Heart right ventricle (tissue), 16 donors: ENCODE measurements around the gene LINC00237. TPM values are rescaled to one million over a fixed set of nuclear protein-coding genes. Genes with fewer than 3 reads are reported as not detected.

Experiments used
- ATAC-seq, 8 donors: fragments of 200-7000 bp; cut with Tn5 transposase; one replicate each; pipeline ENCODE4 v1.9.1; 2020; ENCODE audit warnings: mild to moderate bottlenecking in 8 of 8, moderate library complexity in 8 of 8, moderate number of reproducible peaks in 1 of 8
- DNase-seq, 2 donors: peaks; one replicate each; pipeline ENCODE4 v3.0.0-alpha.2; 2020
- H3K27ac ChIP-seq, 10 donors: fragments of 200-600 bp; sonication (generic) in 2 of 10; one replicate each; pipeline versions ENCODE4 v1.5.0 to v1.8.0; 2020 to 2022; ENCODE audit warnings: mild to moderate bottlenecking in 3 of 10
- H3K27me3 ChIP-seq, 7 donors: fragments of 200-600 bp; one replicate each; pipeline ENCODE4 v1.8.0; 2021 to 2022; ENCODE audit warnings: mild to moderate bottlenecking in 2 of 7
- H3K36me3 ChIP-seq, 9 donors: fragments of 200-600 bp; sonication (generic) in 1 of 9; one replicate each; pipeline versions ENCODE4 v1.5.0 to v1.8.0; 2020 to 2022; ENCODE audit warnings: mild to moderate bottlenecking in 2 of 9
- H3K4me1 ChIP-seq, 9 donors: fragments of 200-600 bp; sonication (generic) in 1 of 9; one replicate each; pipeline versions ENCODE4 v1.5.0 to v1.8.0; 2020 to 2022; ENCODE audit warnings: mild to moderate bottlenecking in 4 of 9
- H3K4me3 ChIP-seq, 10 donors: fragments of 200-600 bp; sonication (generic) in 2 of 10; one replicate each; pipeline versions ENCODE4 v1.5.0 to v1.8.0; 2020 to 2022; ENCODE audit warnings: mild to moderate bottlenecking in 7 of 10, moderate library complexity in 2 of 10
- H3K9me3 ChIP-seq, 11 donors: fragments of 200-600 bp in 10 of 11; sonication (generic) in 2 of 11; one replicate each; pipeline versions ENCODE4 v1.5.0 to v1.8.0; 2013 to 2022; ENCODE audit warnings: mild to moderate bottlenecking in 2 of 11, control low read depth in 1 of 11, moderate library complexity in 1 of 11
- CTCF ChIP-seq, 9 donors: fragments of 200-600 bp; sonication (generic) in 2 of 9; IDR thresholded peaks; one replicate each; pipeline versions ENCODE4 v1.5.0 to v1.8.0; 2021 to 2022; ENCODE audit warnings: antibody characterized with exemption in 9 of 9, mild to moderate bottlenecking in 5 of 9, moderate library complexity in 1 of 9
- WGBS, 2 donors: extraction: QIAGEN DNeasy Blood & Tissue Kit; methylation state at CpG; one replicate each; pipeline ENCODE4 v1.1.7; 2013; ENCODE audit warnings: inconsistent platforms in 1 of 2; 5-methylcytosine and 5-hydroxymethylcytosine counted together
- intact Hi-C, 10 donors: fragments of 100-400 bp; cut with DNase I; formaldehyde crosslinking; loops; one replicate each; pipeline versions ENCODE4 v1.11.1 to v1.14.2; 2022
- polyA plus RNA-seq, 2 donors: library from polyadenylated mRNA; stranded (reverse); fragments of 200-250 nt; gene quantifications; one replicate each; pipeline ENCODE4 v1.2.3, GENCODE V29; 2013
- total RNA-seq, 10 donors: library from RNA; stranded (reverse); fragmentation: NEBNext Ultra II Directional in 3 of 10; extraction: Animal tissue kit (Norgen Biotek cat#: 25700) in 3 of 10; gene quantifications; one replicate each; pipeline versions ENCODE4 v1.2.1 to v1.2.4, GENCODE V29; 2021 to 2023
- donor health status: Arrhythmogenic right ventricular cardiomyopathy.
- donor health status: ischemic (EF 13 %, LVEDD 7.1; RV severe dilation, severe dysfunction).
- donor health status: healthy with polysubstance abuse.
- donor health status: DM: no; HTN: yes; CAD: no.
- donor health status: DM: no; HTN: no; CAD: no.
- donor health status: ischemic (EF 25% LVEDD 6.9; RV normal size, moderate dysfunction).
- donor health status: ischemic (EF 25% LVEDD 5.7; RV mildly dilated, moderate dysfunction).
- donor health status: healthy.
- donor health status: DM: yes; HTN: yes; CAD: no.
- donor health status: Ischemic cardiomyopathy.
- donor health status: ischemic (EF 35%, LVEDD 5.7; RV mildly dilated, moderate dysfunction).
- donor health status: nonischemic (EF 11% LVEDD 7.7; RV severe dilation, severe dysfunction).
- donor health status: DM: yes; HTN: yes; CAD: no.
- donor health status: PGD.
- donor health status: ischemic (EF 29% LVEDD 5.4; RV normal size, mild dysfunction).
- donor health status: nonischemic (EF 23%, LVEDD 6.1; RV moderate dilation, normal function).

LINC00237 gene
- total and polyA plus RNA-seq, 12 donors, result not detected

GRCh38 chr20:21149344-21149743 is 43.2 kb upstream of the LINC00237 start:
- H3K27me3 ChIP-seq, result no peaks in the 10 kb centered on the region
- TF ChIP-seq CTCF (IDR thresholded peaks at IDR 0.05), result no peak
- no peaks in the 10 kb centered on the region for H3K4me1 ChIP-seq
- H3K4me3 ChIP-seq, result no peak overlapping the region
- intact Hi-C loops, result no loop called here
- ATAC-seq (no peak), DNase-seq (no peak)
- peaks cover 0 to 37% (median 0%) of the 10 kb centered on the region in 9 donors for H3K36me3 ChIP-seq
- no peaks in the 10 kb centered on the region for H3K9me3 ChIP-seq
- no peak overlapping the region for H3K27ac ChIP-seq
- 88 to 90% methylated on average over 9 of the region's 9 CpGs for WGBS, 2 donors

GRCh38 chr20:21147593-21147992 is 41.4 kb upstream of the LINC00237 start:
- intact Hi-C loops, result no loop called here
- WGBS, 2 donors, result 75 to 88% methylated on average over 1 of the region's 1 CpG
- no peak for ATAC-seq

GRCh38 chr20:21146215-21146614 is 40.1 kb upstream of the LINC00237 start:
- TF ChIP-seq CTCF (IDR thresholded peaks at IDR 0.05), result no peak
- WGBS, 2 donors, result 87 to 91% methylated on average over 4 of the region's 4 CpGs
- H3K36me3 ChIP-seq, result peaks cover 0 to 45% (median 0%) of the 10 kb centered on the region in 9 donors

More at GRCh38 chr20:21147593-21147992, 41.4 kb upstream of the LINC00237 start:
- no peak overlapping the region for H3K4me3 ChIP-seq
- H3K9me3 ChIP-seq, result no peaks in the 10 kb centered on the region
- H3K27ac ChIP-seq, result no peak overlapping the region
- no peaks in the 10 kb centered on the region for H3K27me3 ChIP-seq
- DNase-seq, result no peak
- TF ChIP-seq CTCF (IDR thresholded peaks at IDR 0.05), result no peak
- H3K4me1 ChIP-seq, result no peaks in the 10 kb centered on the region
- H3K36me3 ChIP-seq, result peaks cover 0 to 42% (median 0%) of the 10 kb centered on the region in 9 donors

GRCh38 chr20:21145424-21145823 is 39.3 kb upstream of the LINC00237 start:
- H3K4me3 ChIP-seq, result no peak overlapping the region
- 89 to 91% methylated on average over 3 of the region's 3 CpGs for WGBS, 2 donors
- intact Hi-C loops, result no loop called here

More at GRCh38 chr20:21146215-21146614, 40.1 kb upstream of the LINC00237 start:
- H3K27ac ChIP-seq, result no peak overlapping the region
- H3K4me1 ChIP-seq, result no peaks in the 10 kb centered on the region
- ATAC-seq (no peak), DNase-seq (no peak)
- no peaks in the 10 kb centered on the region for H3K27me3 ChIP-seq
- no peaks in the 10 kb centered on the region for H3K9me3 ChIP-seq
- intact Hi-C loops, result no loop called here
- no peak overlapping the region for H3K4me3 ChIP-seq

More at GRCh38 chr20:21145424-21145823, 39.3 kb upstream of the LINC00237 start:
- Histone ChIP-seq H3K27me3 (no peaks in the 10 kb centered on the region), H3K36me3 (peaks cover 0 to 42% (median 0%) of the 10 kb centered on the region in 9 donors), H3K27ac (no peak overlapping the region), H3K4me1 (no peaks in the 10 kb centered on the region), H3K9me3 (no peaks in the 10 kb centered on the region)
- no peak for DNase-seq
- no peak for TF ChIP-seq CTCF (IDR thresholded peaks at IDR 0.05)
- ATAC-seq, result no peak
